Activated CD4-positive, alpha-beta memory T cell treated with anti-CD3 and anti-CD28 coated beads, Interleukin-2, amount 10 ng/mL, durations not matched to agents 7 days and 5 days (primary cell): ENCODE measurements around the gene C17orf78. TPM values are rescaled to one million over a fixed set of nuclear protein-coding genes. Genes with fewer than 3 reads are reported as not detected.

Experiments used
- total RNA-seq, 2 experiments: library from RNA; stranded (reverse); gene quantifications; one replicate each; pipeline ENCODE4 v1.2.3, GENCODE V29; 2021

The C17orf78 gene
- total RNA-seq, 2 experiments from 2014 or later = not detected

Other genes starting within 250 kb of the C17orf78 start
- gene ACACA, start 30.9 kb downstream of the C17orf78 start, total RNA-seq = 10 to 100 TPM; 38.6 to 46.3 TPM
- gene TADA2A, start 30.9 kb downstream of the C17orf78 start, total RNA-seq = 10 to 100 TPM; 42.5 to 43.0 TPM
- 10 to 100 TPM; 14.6 to 16.3 TPM for gene DUSP14, start 113.9 kb downstream of the C17orf78 start, total RNA-seq
- gene SYNRG, start 233.4 kb downstream of the C17orf78 start, total RNA-seq = 100 to 1,000 TPM; 106 to 113 TPM